ENCODE measurements around the gene MAPRE3.

DNA sequence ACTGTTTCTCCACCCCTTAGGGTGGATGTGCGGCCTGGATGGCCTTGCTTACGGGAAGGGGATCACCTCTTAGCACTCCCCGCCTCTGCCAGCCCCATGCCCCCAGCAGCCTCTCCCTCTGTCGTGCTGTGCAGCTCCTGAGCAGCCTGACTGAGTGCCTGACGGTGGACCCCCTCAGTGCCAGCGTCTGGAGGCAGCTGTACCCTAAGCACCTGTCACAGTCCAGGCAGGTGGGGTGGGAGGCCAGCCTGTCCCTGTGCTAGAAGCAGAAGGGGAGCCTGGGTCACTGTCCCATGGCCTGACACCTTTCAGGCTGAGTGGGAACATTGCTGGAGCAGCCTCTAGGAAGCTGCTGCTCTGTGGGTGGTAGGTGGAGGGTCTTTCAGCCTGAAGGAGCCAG is 67.6 kb downstream of the MAPRE3 start:
- no peak for TF ChIP-seq POLR2A (IDR thresholded peaks at IDR 0.05)
- TF ChIP-seq, protein P1, sequence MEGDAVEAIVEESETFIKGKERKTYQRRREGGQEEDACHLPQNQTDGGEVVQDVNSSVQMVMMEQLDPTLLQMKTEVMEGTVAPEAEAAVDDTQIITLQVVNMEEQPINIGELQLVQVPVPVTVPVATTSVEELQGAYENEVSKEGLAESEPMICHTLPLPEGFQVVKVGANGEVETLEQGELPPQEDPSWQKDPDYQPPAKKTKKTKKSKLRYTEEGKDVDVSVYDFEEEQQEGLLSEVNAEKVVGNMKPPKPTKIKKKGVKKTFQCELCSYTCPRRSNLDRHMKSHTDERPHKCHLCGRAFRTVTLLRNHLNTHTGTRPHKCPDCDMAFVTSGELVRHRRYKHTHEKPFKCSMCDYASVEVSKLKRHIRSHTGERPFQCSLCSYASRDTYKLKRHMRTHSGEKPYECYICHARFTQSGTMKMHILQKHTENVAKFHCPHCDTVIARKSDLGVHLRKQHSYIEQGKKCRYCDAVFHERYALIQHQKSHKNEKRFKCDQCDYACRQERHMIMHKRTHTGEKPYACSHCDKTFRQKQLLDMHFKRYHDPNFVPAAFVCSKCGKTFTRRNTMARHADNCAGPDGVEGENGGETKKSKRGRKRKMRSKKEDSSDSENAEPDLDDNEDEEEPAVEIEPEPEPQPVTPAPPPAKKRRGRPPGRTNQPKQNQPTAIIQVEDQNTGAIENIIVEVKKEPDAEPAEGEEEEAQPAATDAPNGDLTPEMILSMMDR (IDR thresholded peaks at IDR 0.05), result no peak

All from Peyer's patch (tissue), 4 donors.